IMR-90 (cell line): ENCODE results near the gene ALPK3.

ENCODE experiments used
- POLR2A ChIP-seq: IDR thresholded peaks from 2 replicates; pipeline ENCODE4 v1.6.1; 2012; ENCODE audit warnings: mild to moderate bottlenecking, low read depth, low read length
- RAD21 ChIP-seq: IDR thresholded peaks from 2 replicates; pipeline ENCODE4 v1.6.1; 2012; ENCODE audit warnings: low read length, improper control_type of control experiment
- TF ChIP-seq, protein P1 (sequence below): conservative IDR thresholded peaks from 2 replicates; pipeline ENCODE4 v1.5.1; 2012; ENCODE audit warnings: mild to moderate bottlenecking, low read depth, low read length, improper control_type of control experiment

DNA sequence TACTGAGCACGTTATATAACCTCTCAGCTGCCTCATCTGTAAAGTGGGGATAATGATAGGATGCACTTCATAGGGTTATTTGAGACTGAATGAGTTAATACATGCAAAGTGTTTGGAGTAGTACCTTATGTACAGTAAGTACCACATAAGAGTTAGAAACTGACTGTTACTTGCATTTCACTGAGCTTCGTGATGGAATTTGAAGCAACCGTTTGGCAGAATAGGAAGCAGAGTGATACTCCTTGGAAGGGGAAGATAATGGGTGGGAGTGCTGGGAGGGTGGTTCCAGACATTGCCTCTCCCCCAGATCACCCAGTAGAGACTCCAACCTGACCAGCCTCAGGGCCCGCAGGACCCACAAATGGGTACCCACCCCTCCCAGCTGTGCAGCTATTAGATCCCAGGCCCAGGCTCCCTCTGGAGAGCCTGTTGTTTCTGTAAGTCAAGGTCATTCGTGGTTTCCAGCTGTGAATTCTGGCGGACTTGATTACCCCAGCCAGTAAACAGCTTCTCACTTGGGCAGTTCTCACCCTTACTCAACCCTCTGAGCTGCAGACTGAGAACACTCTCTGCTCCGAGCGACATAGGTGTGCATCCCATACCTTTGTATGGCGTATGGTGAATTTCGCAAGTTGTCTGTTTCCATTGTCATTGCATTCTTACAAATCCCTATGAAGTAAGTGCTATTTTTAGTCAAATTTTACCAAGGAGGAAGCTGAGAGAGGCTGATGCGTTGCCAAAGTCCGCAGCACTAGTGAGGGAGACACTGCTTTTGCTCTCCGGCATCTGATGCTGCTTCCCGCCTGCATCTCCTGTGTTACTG is 11.1 kb downstream of the ALPK3 start:
- TF ChIP-seq POLR2A (no peak), RAD21 (no peak)
- TF ChIP-seq, protein P1, sequence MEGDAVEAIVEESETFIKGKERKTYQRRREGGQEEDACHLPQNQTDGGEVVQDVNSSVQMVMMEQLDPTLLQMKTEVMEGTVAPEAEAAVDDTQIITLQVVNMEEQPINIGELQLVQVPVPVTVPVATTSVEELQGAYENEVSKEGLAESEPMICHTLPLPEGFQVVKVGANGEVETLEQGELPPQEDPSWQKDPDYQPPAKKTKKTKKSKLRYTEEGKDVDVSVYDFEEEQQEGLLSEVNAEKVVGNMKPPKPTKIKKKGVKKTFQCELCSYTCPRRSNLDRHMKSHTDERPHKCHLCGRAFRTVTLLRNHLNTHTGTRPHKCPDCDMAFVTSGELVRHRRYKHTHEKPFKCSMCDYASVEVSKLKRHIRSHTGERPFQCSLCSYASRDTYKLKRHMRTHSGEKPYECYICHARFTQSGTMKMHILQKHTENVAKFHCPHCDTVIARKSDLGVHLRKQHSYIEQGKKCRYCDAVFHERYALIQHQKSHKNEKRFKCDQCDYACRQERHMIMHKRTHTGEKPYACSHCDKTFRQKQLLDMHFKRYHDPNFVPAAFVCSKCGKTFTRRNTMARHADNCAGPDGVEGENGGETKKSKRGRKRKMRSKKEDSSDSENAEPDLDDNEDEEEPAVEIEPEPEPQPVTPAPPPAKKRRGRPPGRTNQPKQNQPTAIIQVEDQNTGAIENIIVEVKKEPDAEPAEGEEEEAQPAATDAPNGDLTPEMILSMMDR, result no peak
